HCT116 (cell line): ENCODE measurements around the gene ACACB. TPM values are rescaled to one million over a fixed set of nuclear protein-coding genes. Genes with fewer than 3 reads are reported as not detected.

Source experiments
- ATAC-seq: fragments of 200-7000 bp; cut with Tn5 transposase; 2 replicates; pipeline ENCODE4 v1.9.1; 2020; ENCODE audit warnings: mild to moderate bottlenecking, moderate library complexity
- BruUV-seq: library from RNA; stranded (reverse); fragments of 400-500 nt; replicated peaks from 2 replicates; lab custom pipeline; 2021; lab: Mats Ljungman, UMichigan
- CTCF ChIA-PET: fragments of 300-600 bp; sonication (Branson Sonifier 250); formaldehyde crosslinking; loops from one replicate; lab custom pipeline; 2021; ENCODE audit warnings: antibody characterized with exemption; lab: Charles Lee
- POLR2A ChIA-PET: fragments of 300-600, 350-600 bp; sonication (Branson Sonifier 250); formaldehyde crosslinking; loops from one replicate; lab custom pipeline; 2021; ENCODE audit warnings: antibody characterized with exemption; lab: Charles Lee
- RAD21 ChIA-PET, 2 experiments: fragments of 300-600 bp; sonication (Branson Sonifier 250); formaldehyde crosslinking; loops; one replicate each; lab custom pipeline; 2023; ENCODE audit warnings: low total read pairs in 2 of 2; ENCODE audit not compliant: uncharacterized antibody in 2 of 2, unreplicated experiment in 2 of 2, low non-redundant PET in 1 of 2; lab: Charles Lee
- DNase-seq: peaks from one replicate; pipeline ENCODE4 v3.0.0-alpha.2; 2010; ENCODE audit warnings: low read depth, low spot score
- H2AFZ ChIP-seq: fragments of 200-600 bp; shearing (Covaris generic), sonication (generic); 2 replicates; pipeline ENCODE4 v1.6.1; 2017; ENCODE audit warnings: low read depth, mixed run types, mixed read lengths, antibody characterized with exemption, low read length; ENCODE audit not compliant: poor library complexity, severe bottlenecking
- H3K27ac ChIP-seq: 2 replicates; pipeline ENCODE4 v1.5.1; 2012; ENCODE audit warnings: low read depth, low read length
- H3K27me3 ChIP-seq: fragments of 200-600 bp; sonication (generic); 2 replicates; pipeline ENCODE4 v1.6.1; 2016; ENCODE audit warnings: mixed run types, low read length, mixed read lengths; ENCODE audit not compliant: insufficient read depth
- H3K36me3 ChIP-seq, 2 experiments: fragments of 200-500 bp in 1 of 2; fragments of 200-600 bp in 1 of 2; sonication (Bioruptor generic) in 1 of 2; sonication (generic) in 1 of 2; 2 replicates each; pipeline versions ENCODE4 v1.5.1 to v1.6.1; 2014 to 2016; ENCODE audit warnings: low read length in 2 of 2, inconsistent platforms in 1 of 2, mixed read lengths in 1 of 2, mixed run types in 1 of 2; ENCODE audit not compliant: insufficient read depth in 2 of 2, control insufficient read depth in 1 of 2
- H3K4me1 ChIP-seq, 2 experiments: fragments of 200-600 bp in 1 of 2; sonication (generic) in 1 of 2; 2 replicates each; pipeline versions ENCODE4 v1.5.1 to v1.6.1; 2012 to 2017; ENCODE audit warnings: low read length in 2 of 2, inconsistent platforms in 1 of 2, mild to moderate bottlenecking in 1 of 2, mixed read lengths in 1 of 2, mixed run types in 1 of 2, moderate library complexity in 1 of 2; ENCODE audit not compliant: insufficient read depth in 2 of 2, control insufficient read depth in 1 of 2
- H3K4me2 ChIP-seq: fragments of 200-600 bp; sonication (generic); 2 replicates; pipeline ENCODE4 v1.6.1; 2017; ENCODE audit warnings: mixed run types, low read length, mixed read lengths
- H3K4me3 ChIP-seq, 2 experiments: fragments of 200-600 bp in 1 of 2; sonication (generic) in 1 of 2; replicated peaks in 1 of 2; 2 replicates each; pipeline ENCODE4 v1.5.1; 2011 to 2016; ENCODE audit warnings: low read length in 2 of 2, control low read depth in 1 of 2, low read depth in 1 of 2, mild to moderate bottlenecking in 1 of 2, mixed read lengths in 1 of 2, mixed run types in 1 of 2
- H3K79me2 ChIP-seq: fragments of 200-600 bp; sonication (generic); 2 replicates; pipeline ENCODE4 v1.6.1; 2017; ENCODE audit warnings: mild to moderate bottlenecking, mixed run types, low read length, moderate library complexity, mixed read lengths; ENCODE audit not compliant: insufficient read depth
- H3K9ac ChIP-seq: fragments of 200-600 bp; sonication (generic); 2 replicates; pipeline ENCODE4 v1.6.1; 2016; ENCODE audit warnings: low read length, mixed read lengths
- H3K9me2 ChIP-seq: fragments of 200-600 bp; sonication (generic), shearing (Covaris generic); 2 replicates; pipeline ENCODE4 v1.6.1; 2017; ENCODE audit warnings: mixed run types, mild to moderate bottlenecking, moderate library complexity; ENCODE audit not compliant: insufficient read depth
- H3K9me3 ChIP-seq, 2 experiments: fragments of 200-500 bp in 1 of 2; fragments of 200-600 bp in 1 of 2; sonication (Bioruptor generic) in 1 of 2; sonication (generic) in 1 of 2; 2 replicates each; pipeline ENCODE4 v1.6.1; 2014 to 2017; ENCODE audit warnings: low read length in 2 of 2, mixed read lengths in 2 of 2, inconsistent platforms in 1 of 2, low read depth in 1 of 2, mild to moderate bottlenecking in 1 of 2, mixed run types in 1 of 2, moderate library complexity in 1 of 2; ENCODE audit not compliant: control insufficient read depth in 1 of 2, insufficient read depth in 1 of 2
- H4K20me1 ChIP-seq: fragments of 200-600 bp; sonication (generic), shearing (Covaris generic); 2 replicates; pipeline ENCODE4 v1.6.1; 2017; ENCODE audit warnings: mixed run types, mild to moderate bottlenecking, moderate library complexity; ENCODE audit not compliant: insufficient read depth
- CBX3 ChIP-seq: IDR thresholded peaks from 2 replicates; pipeline ENCODE4 v1.6.1; 2012; ENCODE audit warnings: low read depth
- ELF1 ChIP-seq: IDR thresholded peaks from 2 replicates; pipeline ENCODE4 v1.6.1; 2012; ENCODE audit warnings: low read depth, borderline replicate concordance
- EZH2phosphoT487 ChIP-seq: fragments of 200-600 bp; IDR thresholded peaks from 2 replicates; pipeline ENCODE4 v1.6.1; 2018; ENCODE audit warnings: antibody characterized with exemption, borderline replicate concordance
- FOSL1 ChIP-seq: IDR thresholded peaks from 2 replicates; pipeline ENCODE4 v1.6.1; 2012; ENCODE audit warnings: low read depth
- JUND ChIP-seq: IDR thresholded peaks from 2 replicates; pipeline ENCODE4 v1.6.1; 2012
- POLR2A ChIP-seq: IDR thresholded peaks from 2 replicates; pipeline ENCODE4 v1.7.0; 2011; ENCODE audit warnings: borderline replicate concordance; ENCODE audit not compliant: insufficient read depth, insufficient read length; ENCODE audit errors: extremely low read depth
- POLR2AphosphoS5 ChIP-seq: IDR thresholded peaks from 2 replicates; pipeline ENCODE4 v1.6.1; 2011; ENCODE audit warnings: mild to moderate bottlenecking, low read depth, low read length, moderate library complexity
- RAD21 ChIP-seq: IDR thresholded peaks from 2 replicates; pipeline ENCODE4 v1.6.1; 2012; ENCODE audit warnings: low read depth, mild to moderate bottlenecking
- SIN3A ChIP-seq: IDR thresholded peaks from 2 replicates; pipeline ENCODE4 v1.6.1; 2012; ENCODE audit warnings: low read depth
- SP1 ChIP-seq: IDR thresholded peaks from 2 replicates; pipeline ENCODE4 v1.6.1; 2012; ENCODE audit warnings: low read depth
- SRF ChIP-seq: IDR thresholded peaks from 2 replicates; pipeline ENCODE4 v1.6.1; 2012; ENCODE audit warnings: low read depth
- TCF7L2 ChIP-seq: IDR thresholded peaks from 2 replicates; pipeline ENCODE4 v1.7.0; 2011; ENCODE audit warnings: borderline replicate concordance, inconsistent platforms; ENCODE audit not compliant: insufficient read depth, insufficient read length; ENCODE audit errors: extremely low read depth
- YY1 ChIP-seq: IDR thresholded peaks from 2 replicates; pipeline ENCODE4 v1.6.1; 2011; ENCODE audit warnings: low read length, low read depth, moderate library complexity, mild to moderate bottlenecking; ENCODE audit not compliant: insufficient replicate concordance; ENCODE audit errors: extremely low read depth
- ZBTB33 ChIP-seq: IDR thresholded peaks from 2 replicates; pipeline ENCODE4 v1.6.1; 2011; ENCODE audit warnings: mild to moderate bottlenecking, low read length, moderate library complexity; ENCODE audit not compliant: insufficient replicate concordance; ENCODE audit errors: extremely low read depth
- ZFX ChIP-seq: fragments of 450-650 bp; IDR thresholded peaks from 2 replicates; pipeline ENCODE4 v1.6.1; 2017
- intact Hi-C: fragments of 100-400 bp; cut with micrococcal nuclease; formaldehyde crosslinking; loops from 2 replicates; pipeline ENCODE4 v1.10.0; 2022
- total RNA-seq: library from RNA; stranded (reverse); gene quantifications from one replicate; pipeline ENCODE4 v1.2.1, GENCODE V29; 2021; ENCODE audit not compliant: unreplicated experiment

Gene ACACB
- total RNA-seq, 1 experiment from 2014 or later: 11.1 TPM

GRCh38 chr12:109223211-109223610 is 106.8 kb downstream of the ACACB start:
- POLR2A ChIA-PET: interaction anchor here (0.5 to 0.6 kb wide), 2 partner anchors 54 to 1710 kb away, joined by 3 read pairs; no protein-coding TSS in a partner anchor
- H3K27ac ChIP-seq: no peak overlapping the region

More at GRCh38 chr12:109223211-109223610, 106.8 kb downstream of the ACACB start:
- no peak overlapping the region for H3K9ac ChIP-seq
- no peak for DNase-seq
- no peaks in the 10 kb centered on the region for H3K9me2 ChIP-seq
- H3K9me3 ChIP-seq: no peaks in the 10 kb centered on the region
- TF ChIP-seq EZH2phosphoT487: no peak
- TF ChIP-seq POLR2A: no peak
- no peak for TF ChIP-seq FOSL1
- TF ChIP-seq RAD21: no peak
- no peak for TF ChIP-seq SIN3A
- no peak for TF ChIP-seq ZBTB33
- no peak for TF ChIP-seq ELF1
- no peak for TF ChIP-seq SP1
- TF ChIP-seq TCF7L2: no peak
- no peak for TF ChIP-seq SRF
- TF ChIP-seq YY1: no peak
- TF ChIP-seq JUND: no peak
- no peak for TF ChIP-seq POLR2AphosphoS5
- no peak for TF ChIP-seq CBX3
- no peak for TF ChIP-seq ZFX
- no peaks in the 10 kb centered on the region for H3K27me3 ChIP-seq
- intact Hi-C loops: no loop called here
- no peaks in the 10 kb centered on the region for H3K36me3 ChIP-seq
- RAD21 ChIA-PET: no interaction called here
- H3K79me2 ChIP-seq: no peaks in the 10 kb centered on the region
- no peak overlapping the region for H3K4me2 ChIP-seq
- CTCF ChIA-PET: no interaction called here
- no peaks in the 10 kb centered on the region for H4K20me1 ChIP-seq
- BruUV-seq: no TSS peak
- no peak overlapping the region for H3K4me3 ChIP-seq
- H2AFZ ChIP-seq: no peak overlapping the region
- ATAC-seq: no peak
- H3K4me1 ChIP-seq: no peaks in the 10 kb centered on the region
